AG04450 (cell line): ENCODE data around the gene EDDM13. TPM values are rescaled to one million over a fixed set of nuclear protein-coding genes. Genes with fewer than 3 reads are reported as not detected.

Source experiments
- CTCF ChIA-PET: fragments of 300-600, 350-600 bp; formaldehyde crosslinking; extraction: SDS; loops from one replicate; lab custom pipeline; 2022; ENCODE audit warnings: antibody characterized with exemption, inconsistent platforms; lab: Charles Lee
- POLR2A ChIA-PET: fragments of 350-600 bp; formaldehyde crosslinking; extraction: SDS; loops from one replicate; lab custom pipeline; 2021; ENCODE audit warnings: antibody characterized with exemption, inconsistent platforms; lab: Yijun Ruan, JAX
- DNase-seq: peaks from one replicate; pipeline ENCODE4 v3.0.0-alpha.2; 2011; ENCODE audit warnings: low read depth, low spot score
- H3K27ac ChIP-seq: one replicate; pipeline ENCODE4 v1.5.1; 2012; ENCODE audit warnings: low read depth, low read length, control low read depth
- H3K27me3 ChIP-seq: one replicate; pipeline ENCODE4 v1.6.0; 2012; ENCODE audit warnings: low read length; ENCODE audit not compliant: control insufficient read depth, insufficient read depth
- H3K4me3 ChIP-seq: 2 replicates; pipeline ENCODE4 v1.5.1; 2011; ENCODE audit warnings: mild to moderate bottlenecking, low read depth, low read length, control low read depth
- H3K9me3 ChIP-seq: 2 replicates; pipeline ENCODE4 v1.5.1; 2012; ENCODE audit warnings: low read length; ENCODE audit not compliant: control insufficient read depth, insufficient read depth
- CTCF ChIP-seq: IDR thresholded peaks from 2 replicates; pipeline ENCODE4 v1.5.1; 2011; ENCODE audit warnings: low read depth, low read length, control low read depth, inconsistent platforms
- polyA plus RNA-seq: library from polyadenylated mRNA; depleted of rRNA; stranded (reverse); fragments of >200 nt; gene quantifications from 2 replicates; pipeline ENCODE4 v1.2.3, GENCODE V29; 2011

The EDDM13 gene
- polyA plus RNA-seq, 1 experiment = not detected

- no peak for DNase-seq
- Histone ChIP-seq H3K4me3 (no peak overlapping the region), H3K27me3 (no peaks in the 10 kb centered on the region), H3K9me3 (no peaks in the 10 kb centered on the region), H3K27ac (no peak overlapping the region)
- POLR2A ChIA-PET = no interaction called here
- no peak for TF ChIP-seq CTCF
- CTCF ChIA-PET = interaction anchor here (3.3 to 5.3 kb wide), 2 partner anchors 11 to 70 kb away, joined by 10 to 46 read pairs; no protein-coding TSS in a partner anchor
These were observed 9.2 kb upstream of the EDDM13 start for GRCh38 chr19:56263319-56263718.

- ChIA-PET CTCF (interaction anchor here (3.3 to 5.3 kb wide), 2 partner anchors 13 to 67 kb away, joined by 10 to 46 read pairs; no protein-coding TSS in a partner anchor), POLR2A (no interaction called here)
- DNase-seq = no peak
- TF ChIP-seq CTCF = no peak
- Histone ChIP-seq H3K4me3 (no peak overlapping the region), H3K27me3 (no peaks in the 10 kb centered on the region), H3K9me3 (no peaks in the 10 kb centered on the region), H3K27ac (no peak overlapping the region)
These were observed 6.5 kb upstream of the EDDM13 start for GRCh38 chr19:56266051-56266450.

- no peak for DNase-seq
- TF ChIP-seq CTCF = no peak
- Histone ChIP-seq H3K27ac (no peak overlapping the region), H3K4me3 (no peak overlapping the region), H3K9me3 (no peaks in the 10 kb centered on the region), H3K27me3 (no peaks in the 10 kb centered on the region)
- ChIA-PET POLR2A (no interaction called here), CTCF (interaction anchor here (2.1 to 3.7 kb wide), 2 partner anchors 41 to 64 kb away, joined by 5 to 19 read pairs; no protein-coding TSS in a partner anchor)
These were observed 3.2 kb upstream of the EDDM13 start for GRCh38 chr19:56269348-56269747.

GRCh38 chr19:56270676-56271075, 1.9 kb upstream of the EDDM13 start:
- Histone ChIP-seq H3K27me3 (no peaks in the 10 kb centered on the region), H3K4me3 (no peak overlapping the region), H3K27ac (no peak overlapping the region), H3K9me3 (no peaks in the 10 kb centered on the region)
- ChIA-PET POLR2A (no interaction called here), CTCF (interaction anchor here (0.6 to 3.7 kb wide), 7 partner anchors 15 to 192 kb away, joined by 3 to 20 read pairs (median 8); no protein-coding TSS in a partner anchor)
- TF ChIP-seq CTCF = no peak
- no peak for DNase-seq

GRCh38 chr19:56271151-56271550, 1.4 kb upstream of the EDDM13 start:
- POLR2A ChIA-PET = no interaction called here
- CTCF ChIA-PET = interaction anchor here (0.6 to 3.7 kb wide), 5 partner anchors 16 to 62 kb away, joined by 5 to 20 read pairs (median 8); no protein-coding TSS in a partner anchor
- Histone ChIP-seq H3K9me3 (no peaks in the 10 kb centered on the region), H3K27ac (no peak overlapping the region), H3K4me3 (no peak overlapping the region), H3K27me3 (no peaks in the 10 kb centered on the region)
- DNase-seq = no peak
- TF ChIP-seq CTCF = no peak
